HFFc6 (cell line): ENCODE measurements around the gene NET1. TPM values are rescaled to one million over a fixed set of nuclear protein-coding genes. Genes with fewer than 3 reads are reported as not detected.
A peak's percentile ranks its signal among the peaks of the same experiment; 100 is the strongest.

Experiments
- DNase-seq: peaks from one replicate; pipeline ENCODE4 v3.0.0-alpha.2; 2018
- H3K27ac Mint-ChIP-seq: 2 replicates; pipeline ENCODE4 v1.8.0; 2020; ENCODE audit warnings: mild to moderate bottlenecking, mixed read lengths
- H3K27me3 Mint-ChIP-seq: 2 replicates; pipeline ENCODE4 v1.8.0; 2021; ENCODE audit warnings: mild to moderate bottlenecking, moderate library complexity, mixed read lengths; ENCODE audit not compliant: insufficient read depth
- H3K36me3 Mint-ChIP-seq: 2 replicates; pipeline ENCODE4 v1.8.0; 2021; ENCODE audit warnings: low read depth, mixed read lengths
- H3K4me1 Mint-ChIP-seq: 2 replicates; pipeline ENCODE4 v1.8.0; 2020; ENCODE audit warnings: low read depth, mixed read lengths
- H3K4me3 Mint-ChIP-seq: 2 replicates; pipeline ENCODE4 v1.8.0; 2020; ENCODE audit warnings: mild to moderate bottlenecking, moderate library complexity, mixed read lengths
- H3K9me3 Mint-ChIP-seq: 2 replicates; pipeline ENCODE4 v1.8.0; 2020; ENCODE audit warnings: mild to moderate bottlenecking, mixed read lengths
- CTCF ChIP-seq: fragments of 200-600 bp; sonication (generic); IDR thresholded peaks from 2 replicates; pipeline ENCODE4 v1.5.0; 2021; ENCODE audit warnings: antibody characterized with exemption, mild to moderate bottlenecking
- total RNA-seq, 6 experiments: library from RNA; stranded (reverse); fragmentation: NEBNext Ultra II Directional; extraction: Animal tissue kit (Norgen Biotek cat#: 25700); gene quantifications; 2 replicates in 1 of 6; 3 replicates in 5 of 6; pipeline ENCODE4 v1.2.3, GENCODE V29; 2021

The NET1 gene
- total RNA-seq, 6 experiments from 2014 or later: 65.1 to 92.9 (median 86.6) TPM

GRCh38 chr10:5446390-5446926, 34.1 kb downstream of the NET1 start:
- peak overlapping the region; percentile 98 for H3K4me3 Mint-ChIP-seq
- peak; percentile 83 for DNase-seq
- peaks cover 26% of the 10 kb centered on the region for H3K36me3 Mint-ChIP-seq
- H3K9me3 Mint-ChIP-seq: no peaks in the 10 kb centered on the region
- TF ChIP-seq CTCF: no peak
- H3K27ac Mint-ChIP-seq: peak overlapping the region; percentile 96
- peaks cover 54% of the 10 kb centered on the region for H3K4me1 Mint-ChIP-seq
- no peaks in the 10 kb centered on the region; the same call in 1 of the 2 replicates for H3K27me3 Mint-ChIP-seq

- no peak for DNase-seq
- Mint-ChIP-seq H3K27me3 (no peaks in the 10 kb centered on the region; the same call in 1 of the 2 replicates), H3K4me3 (peak overlapping the region; percentile 98), H3K36me3 (peaks cover 30% of the 10 kb centered on the region), H3K27ac (peak overlapping the region; percentile 96), H3K4me1 (peaks cover 60% of the 10 kb centered on the region), H3K9me3 (no peaks in the 10 kb centered on the region)
- no peak for TF ChIP-seq CTCF
These were observed 34.7 kb downstream of the NET1 start for GRCh38 chr10:5447056-5447455.

GRCh38 chr10:5447611-5448071, 35.3 kb downstream of the NET1 start:
- DNase-seq: peak; percentile 19
- no peaks in the 10 kb centered on the region; the same call in 1 of the 2 replicates for H3K27me3 Mint-ChIP-seq
- peaks cover 35% of the 10 kb centered on the region for H3K36me3 Mint-ChIP-seq
- TF ChIP-seq CTCF: no peak
- H3K9me3 Mint-ChIP-seq: no peaks in the 10 kb centered on the region
- H3K27ac Mint-ChIP-seq: peak overlapping the region; percentile 96
- H3K4me3 Mint-ChIP-seq: peak overlapping the region; percentile 98
- H3K4me1 Mint-ChIP-seq: peaks cover 59% of the 10 kb centered on the region

GRCh38 chr10:5448333-5449001, 36.1 kb downstream of the NET1 start:
- H3K4me1 Mint-ChIP-seq: peaks cover 53% of the 10 kb centered on the region
- H3K9me3 Mint-ChIP-seq: no peaks in the 10 kb centered on the region
- H3K36me3 Mint-ChIP-seq: peaks cover 42% of the 10 kb centered on the region
- H3K4me3 Mint-ChIP-seq: peak overlapping the region; percentile 98
- H3K27me3 Mint-ChIP-seq: no peaks in the 10 kb centered on the region; the same call in 1 of the 2 replicates
- DNase-seq: no peak
- TF ChIP-seq CTCF: no peak
- peak overlapping the region; percentile 96 for H3K27ac Mint-ChIP-seq

- H3K27me3 Mint-ChIP-seq: no peaks in the 10 kb centered on the region; the same call in 1 of the 2 replicates
- no peak for DNase-seq
- peak overlapping the region; percentile 98 for H3K4me3 Mint-ChIP-seq
- no peak for TF ChIP-seq CTCF
- peak overlapping the region; percentile 96 for H3K27ac Mint-ChIP-seq
- H3K9me3 Mint-ChIP-seq: no peaks in the 10 kb centered on the region
- peaks cover 49% of the 10 kb centered on the region for H3K36me3 Mint-ChIP-seq
- peaks cover 53% of the 10 kb centered on the region for H3K4me1 Mint-ChIP-seq
These were observed 36.9 kb downstream of the NET1 start for GRCh38 chr10:5449227-5449626.
